K562 (cell line): ENCODE results near the gene SERPIND1. TPM values are rescaled to one million over a fixed set of nuclear protein-coding genes. Genes with fewer than 3 reads are reported as not detected.
A peak's percentile ranks its signal among the peaks of the same experiment; 100 is the strongest.

ENCODE experiments used
- FOXA3 ChIP-seq, 2 experiments: fragments of 450-650 bp in 1 of 2; sonication (generic) in 1 of 2; formaldehyde crosslinking; IDR thresholded peaks in 1 of 2; conservative IDR thresholded peaks in 1 of 2; 2 replicates each; pipeline versions ENCODE4 v1.4.0 to v1.8.0; 2020 to 2022; ENCODE audit warnings: mild to moderate bottlenecking in 2 of 2, missing genetic modification reagents in 1 of 2
- ILK ChIP-seq: fragments of 450-650 bp; IDR thresholded peaks from 2 replicates; pipeline ENCODE4 v1.6.1; 2016; ENCODE audit warnings: missing genetic modification characterization, low read depth, mild to moderate bottlenecking, missing compliant biosample characterization, moderate library complexity, borderline replicate concordance
- KLF6 ChIP-seq: fragments of 250-450 bp; sonication (Bioruptor Pico); IDR thresholded peaks from 2 replicates; pipeline ENCODE4 v1.4.0; 2020; ENCODE audit warnings: mild to moderate bottlenecking, moderate library complexity, borderline replicate concordance
- SMARCE1 ChIP-seq: fragments of 450-650 bp; IDR thresholded peaks from 2 replicates; pipeline ENCODE4 v1.7.1; 2016; ENCODE audit warnings: mild to moderate bottlenecking
- STAG1 ChIP-seq: sonication (generic); formaldehyde crosslinking; IDR thresholded peaks from 2 replicates; pipeline ENCODE4 v1.5.0; 2020; ENCODE audit warnings: missing genetic modification reagents, borderline replicate concordance
- TEAD1 ChIP-seq, 2 experiments: fragments of 450-650 bp in 1 of 2; sonication (generic) in 1 of 2; formaldehyde crosslinking; IDR thresholded peaks; 2 replicates each; pipeline versions ENCODE4 v1.4.0 to v1.8.0; 2020 to 2022; ENCODE audit warnings: mild to moderate bottlenecking in 2 of 2, missing genetic modification reagents in 1 of 2
- TEAD4 ChIP-seq, 2 experiments: sonication (generic) in 1 of 2; formaldehyde crosslinking in 1 of 2; IDR thresholded peaks; 2 replicates each; pipeline versions ENCODE4 v1.6.1 to v1.8.0; 2012 to 2022; ENCODE audit warnings: borderline replicate concordance in 1 of 2, inconsistent platforms in 1 of 2, low read length in 1 of 2, mild to moderate bottlenecking in 1 of 2, missing genetic modification reagents in 1 of 2
- TOE1 ChIP-seq, 2 experiments: fragments of 450-650 bp in 1 of 2; sonication (generic) in 1 of 2; formaldehyde crosslinking in 1 of 2; IDR thresholded peaks; 2 replicates each; pipeline versions ENCODE4 v1.7.1 to v1.8.0; 2016 to 2022; ENCODE audit warnings: borderline replicate concordance in 2 of 2, mild to moderate bottlenecking in 2 of 2, antibody characterized with exemption in 1 of 2, inconsistent platforms in 1 of 2, low read depth in 1 of 2, missing genetic modification reagents in 1 of 2, moderate library complexity in 1 of 2
- polyA plus RNA-seq, 8 experiments: library from polyadenylated mRNA; depleted of rRNA in 4 of 8; stranded (reverse) in 5 of 8; unstranded in 3 of 8; fragments of >200 nt; fragmentation: Nextera tagmentation in 2 of 8; fragmentation: Illumina TruSeq in 1 of 8; extraction: Ambion mirVana in 2 of 8; extraction: Trizol in 1 of 8; gene quantifications; 2 replicates each; pipeline versions ENCODE4 v1.2.1 to v1.2.3, GENCODE V29; 2011 to 2014; ENCODE audit warnings: inconsistent platforms in 1 of 8, missing spikeins in 1 of 8
- total RNA-seq, 7 experiments: library from RNA; depleted of rRNA in 6 of 7; stranded (reverse); fragments of >200 nt in 6 of 7; fragmentation: Illumina TruSeq in 2 of 7; extraction: Trizol in 2 of 7; gene quantifications; 2 replicates each; pipeline versions ENCODE4 v1.2.1 to v1.2.3, GENCODE V29; 2011 to 2021; ENCODE audit warnings: low replicate concordance in 1 of 7
- TF ChIP-seq, protein P1 (sequence below): fragments of 200-600 bp; sonication (generic); IDR thresholded peaks from one replicate; pipeline ENCODE4 v1.6.1; 2012; ENCODE audit warnings: mild to moderate bottlenecking, low read depth, low read length, inconsistent platforms
- TF ChIP-seq, protein P2 (sequence below), 2 experiments: IDR thresholded peaks in 1 of 2; conservative IDR thresholded peaks in 1 of 2; 2 replicates each; pipeline ENCODE4 v1.6.1; 2016; ENCODE audit warnings: low read depth in 2 of 2, mild to moderate bottlenecking in 1 of 2, missing compliant biosample characterization in 1 of 2, missing genetic modification characterization in 1 of 2, moderate library complexity in 1 of 2

The SERPIND1 gene
- total and polyA plus RNA-seq, 9 of the 15 experiments (the other 6 are each of a cell fraction or from before 2014, with no cell fraction given): 0.04 to 0.11 (median 0.09) TPM; not detected in 6

DNA sequence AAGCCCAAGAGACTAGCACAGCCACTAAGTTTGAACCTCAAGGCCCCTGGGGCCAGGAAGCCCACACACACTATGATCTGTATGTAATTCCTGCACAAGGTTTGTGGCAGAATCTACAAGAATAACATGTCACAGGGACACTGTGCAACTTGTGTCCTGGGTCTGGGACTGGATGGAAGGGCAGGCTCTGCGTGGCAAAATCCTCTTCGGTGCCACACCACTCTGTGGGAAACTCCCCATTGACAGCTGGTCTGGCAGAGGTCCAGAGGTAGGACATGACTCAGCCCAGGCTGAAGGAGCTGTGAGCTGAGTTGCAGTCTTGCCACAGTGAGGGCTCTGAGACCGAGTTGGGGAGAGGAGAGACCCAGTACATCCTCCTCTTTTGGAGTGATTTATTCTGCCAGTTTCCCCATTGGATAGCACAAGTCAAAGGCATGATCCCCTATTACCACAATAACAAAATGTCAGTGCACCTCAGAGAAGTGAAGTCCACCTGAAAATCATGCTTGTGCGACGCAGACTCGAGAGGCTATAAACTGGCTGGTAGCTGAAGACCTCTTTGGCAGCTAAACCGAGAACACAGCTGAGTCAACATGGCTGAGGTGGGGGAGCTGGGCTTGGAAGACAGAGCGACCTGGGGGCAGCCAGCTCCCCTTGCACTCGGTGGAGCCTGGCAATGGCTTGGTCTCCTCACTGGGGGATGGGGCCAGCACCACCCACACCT lies 23.3 kb upstream of the SERPIND1 start (continued):
- TF ChIP-seq, protein P1, sequence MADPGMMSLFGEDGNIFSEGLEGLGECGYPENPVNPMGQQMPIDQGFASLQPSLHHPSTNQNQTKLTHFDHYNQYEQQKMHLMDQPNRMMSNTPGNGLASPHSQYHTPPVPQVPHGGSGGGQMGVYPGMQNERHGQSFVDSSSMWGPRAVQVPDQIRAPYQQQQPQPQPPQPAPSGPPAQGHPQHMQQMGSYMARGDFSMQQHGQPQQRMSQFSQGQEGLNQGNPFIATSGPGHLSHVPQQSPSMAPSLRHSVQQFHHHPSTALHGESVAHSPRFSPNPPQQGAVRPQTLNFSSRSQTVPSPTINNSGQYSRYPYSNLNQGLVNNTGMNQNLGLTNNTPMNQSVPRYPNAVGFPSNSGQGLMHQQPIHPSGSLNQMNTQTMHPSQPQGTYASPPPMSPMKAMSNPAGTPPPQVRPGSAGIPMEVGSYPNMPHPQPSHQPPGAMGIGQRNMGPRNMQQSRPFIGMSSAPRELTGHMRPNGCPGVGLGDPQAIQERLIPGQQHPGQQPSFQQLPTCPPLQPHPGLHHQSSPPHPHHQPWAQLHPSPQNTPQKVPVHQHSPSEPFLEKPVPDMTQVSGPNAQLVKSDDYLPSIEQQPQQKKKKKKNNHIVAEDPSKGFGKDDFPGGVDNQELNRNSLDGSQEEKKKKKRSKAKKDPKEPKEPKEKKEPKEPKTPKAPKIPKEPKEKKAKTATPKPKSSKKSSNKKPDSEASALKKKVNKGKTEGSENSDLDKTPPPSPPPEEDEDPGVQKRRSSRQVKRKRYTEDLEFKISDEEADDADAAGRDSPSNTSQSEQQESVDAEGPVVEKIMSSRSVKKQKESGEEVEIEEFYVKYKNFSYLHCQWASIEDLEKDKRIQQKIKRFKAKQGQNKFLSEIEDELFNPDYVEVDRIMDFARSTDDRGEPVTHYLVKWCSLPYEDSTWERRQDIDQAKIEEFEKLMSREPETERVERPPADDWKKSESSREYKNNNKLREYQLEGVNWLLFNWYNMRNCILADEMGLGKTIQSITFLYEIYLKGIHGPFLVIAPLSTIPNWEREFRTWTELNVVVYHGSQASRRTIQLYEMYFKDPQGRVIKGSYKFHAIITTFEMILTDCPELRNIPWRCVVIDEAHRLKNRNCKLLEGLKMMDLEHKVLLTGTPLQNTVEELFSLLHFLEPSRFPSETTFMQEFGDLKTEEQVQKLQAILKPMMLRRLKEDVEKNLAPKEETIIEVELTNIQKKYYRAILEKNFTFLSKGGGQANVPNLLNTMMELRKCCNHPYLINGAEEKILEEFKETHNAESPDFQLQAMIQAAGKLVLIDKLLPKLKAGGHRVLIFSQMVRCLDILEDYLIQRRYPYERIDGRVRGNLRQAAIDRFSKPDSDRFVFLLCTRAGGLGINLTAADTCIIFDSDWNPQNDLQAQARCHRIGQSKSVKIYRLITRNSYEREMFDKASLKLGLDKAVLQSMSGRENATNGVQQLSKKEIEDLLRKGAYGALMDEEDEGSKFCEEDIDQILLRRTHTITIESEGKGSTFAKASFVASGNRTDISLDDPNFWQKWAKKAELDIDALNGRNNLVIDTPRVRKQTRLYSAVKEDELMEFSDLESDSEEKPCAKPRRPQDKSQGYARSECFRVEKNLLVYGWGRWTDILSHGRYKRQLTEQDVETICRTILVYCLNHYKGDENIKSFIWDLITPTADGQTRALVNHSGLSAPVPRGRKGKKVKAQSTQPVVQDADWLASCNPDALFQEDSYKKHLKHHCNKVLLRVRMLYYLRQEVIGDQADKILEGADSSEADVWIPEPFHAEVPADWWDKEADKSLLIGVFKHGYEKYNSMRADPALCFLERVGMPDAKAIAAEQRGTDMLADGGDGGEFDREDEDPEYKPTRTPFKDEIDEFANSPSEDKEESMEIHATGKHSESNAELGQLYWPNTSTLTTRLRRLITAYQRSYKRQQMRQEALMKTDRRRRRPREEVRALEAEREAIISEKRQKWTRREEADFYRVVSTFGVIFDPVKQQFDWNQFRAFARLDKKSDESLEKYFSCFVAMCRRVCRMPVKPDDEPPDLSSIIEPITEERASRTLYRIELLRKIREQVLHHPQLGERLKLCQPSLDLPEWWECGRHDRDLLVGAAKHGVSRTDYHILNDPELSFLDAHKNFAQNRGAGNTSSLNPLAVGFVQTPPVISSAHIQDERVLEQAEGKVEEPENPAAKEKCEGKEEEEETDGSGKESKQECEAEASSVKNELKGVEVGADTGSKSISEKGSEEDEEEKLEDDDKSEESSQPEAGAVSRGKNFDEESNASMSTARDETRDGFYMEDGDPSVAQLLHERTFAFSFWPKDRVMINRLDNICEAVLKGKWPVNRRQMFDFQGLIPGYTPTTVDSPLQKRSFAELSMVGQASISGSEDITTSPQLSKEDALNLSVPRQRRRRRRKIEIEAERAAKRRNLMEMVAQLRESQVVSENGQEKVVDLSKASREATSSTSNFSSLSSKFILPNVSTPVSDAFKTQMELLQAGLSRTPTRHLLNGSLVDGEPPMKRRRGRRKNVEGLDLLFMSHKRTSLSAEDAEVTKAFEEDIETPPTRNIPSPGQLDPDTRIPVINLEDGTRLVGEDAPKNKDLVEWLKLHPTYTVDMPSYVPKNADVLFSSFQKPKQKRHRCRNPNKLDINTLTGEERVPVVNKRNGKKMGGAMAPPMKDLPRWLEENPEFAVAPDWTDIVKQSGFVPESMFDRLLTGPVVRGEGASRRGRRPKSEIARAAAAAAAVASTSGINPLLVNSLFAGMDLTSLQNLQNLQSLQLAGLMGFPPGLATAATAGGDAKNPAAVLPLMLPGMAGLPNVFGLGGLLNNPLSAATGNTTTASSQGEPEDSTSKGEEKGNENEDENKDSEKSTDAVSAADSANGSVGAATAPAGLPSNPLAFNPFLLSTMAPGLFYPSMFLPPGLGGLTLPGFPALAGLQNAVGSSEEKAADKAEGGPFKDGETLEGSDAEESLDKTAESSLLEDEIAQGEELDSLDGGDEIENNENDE: no peak
- TF ChIP-seq TEAD1 (CRISPR knock-in tag; IDR thresholded peaks at IDR 0.05) (no peak), TOE1 (IDR thresholded peaks at IDR 0.05; ENCODE audit: borderline replicate concordance) (no peak), TOE1 (CRISPR knock-in tag; IDR thresholded peaks at IDR 0.05; ENCODE audit: borderline replicate concordance, low read depth) (0 out of 2 replicates have a peak, but pooled peaks have one; percentile 29), KLF6 (CRISPR knock-in tag) (no peak), SMARCE1 (0 out of 2 replicates have a peak, but pooled peaks have one; percentile 17), STAG1 (CRISPR knock-in tag) (peak; percentile 41), TEAD4 (IDR thresholded peaks at IDR 0.05; ENCODE audit: low read length) (no peak), TEAD4 (CRISPR knock-in tag; IDR thresholded peaks at IDR 0.05; ENCODE audit: borderline replicate concordance) (peak; percentile 76; the same call in 1 of the 2 replicates), FOXA3 (CRISPR knock-in tag; conservative IDR thresholded peaks at IDR 0.05 in 1 of 2, IDR thresholded peaks at IDR 0.05 in 1 of 2) (peak in 1 of 2 experiments; percentile 77; a peak in 1 of 4 replicates), ILK (tag) (no peak)
- TF ChIP-seq, protein P2, sequence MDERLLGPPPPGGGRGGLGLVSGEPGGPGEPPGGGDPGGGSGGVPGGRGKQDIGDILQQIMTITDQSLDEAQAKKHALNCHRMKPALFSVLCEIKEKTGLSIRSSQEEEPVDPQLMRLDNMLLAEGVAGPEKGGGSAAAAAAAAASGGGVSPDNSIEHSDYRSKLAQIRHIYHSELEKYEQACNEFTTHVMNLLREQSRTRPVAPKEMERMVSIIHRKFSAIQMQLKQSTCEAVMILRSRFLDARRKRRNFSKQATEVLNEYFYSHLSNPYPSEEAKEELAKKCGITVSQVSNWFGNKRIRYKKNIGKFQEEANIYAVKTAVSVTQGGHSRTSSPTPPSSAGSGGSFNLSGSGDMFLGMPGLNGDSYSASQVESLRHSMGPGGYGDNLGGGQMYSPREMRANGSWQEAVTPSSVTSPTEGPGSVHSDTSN (CRISPR knock-in tag; IDR thresholded peaks at IDR 0.05; ENCODE audit: low read depth): no peak
- TF ChIP-seq, protein P2 (tag; conservative IDR thresholded peaks at IDR 0.05; ENCODE audit: low read depth): 0 out of 2 replicates have a peak, but pooled peaks have one; percentile 34
